ENCODE measurements around the gene VRK3. TPM values are rescaled to one million over a fixed set of nuclear protein-coding genes. Genes with fewer than 3 reads are reported as not detected.

Gene VRK3
- total RNA-seq, 1 donor, result 28.5 TPM

- no peak overlapping the region for H3K4me3 ChIP-seq (ENCODE audit: low read depth, low read length)
- no peak for TF ChIP-seq CTCF (IDR thresholded peaks at IDR 0.05; ENCODE audit: insufficient read depth, low read depth, low read length)
- DNase-seq (ENCODE audit: low read depth), result no peak
Observed at GRCh38 chr19:49940482-49940791, 84.7 kb downstream of the VRK3 start.

- no peak for DNase-seq (ENCODE audit: low read depth)
- no peak overlapping the region for H3K4me3 ChIP-seq (ENCODE audit: low read depth, low read length)
- peak; percentile 14 for TF ChIP-seq CTCF (IDR thresholded peaks at IDR 0.05; ENCODE audit: insufficient read depth, low read depth, low read length)
Observed at GRCh38 chr19:49939721-49940481, 85.3 kb downstream of the VRK3 start.

- DNase-seq (ENCODE audit: low read depth), result no peak
- TF ChIP-seq CTCF (IDR thresholded peaks at IDR 0.05; ENCODE audit: insufficient read depth, low read depth, low read length), result no peak
- H3K4me3 ChIP-seq (ENCODE audit: low read depth, low read length), result no peak overlapping the region
Observed at GRCh38 chr19:49938662-49939061, 86.5 kb downstream of the VRK3 start.

GRCh38 chr19:49937750-49938381 lies 87.3 kb downstream of the VRK3 start:
- DNase-seq (ENCODE audit: low read depth), result peak; percentile 66
- peak; percentile 96 for TF ChIP-seq CTCF (IDR thresholded peaks at IDR 0.05; ENCODE audit: insufficient read depth, low read depth, low read length)
- peak overlapping the region; percentile 48 for H3K4me3 ChIP-seq (ENCODE audit: low read depth, low read length)

- no peak overlapping the region for H3K4me3 ChIP-seq (ENCODE audit: low read depth, low read length)
- no peak for TF ChIP-seq CTCF (IDR thresholded peaks at IDR 0.05; ENCODE audit: insufficient read depth, low read depth, low read length)
- no peak for DNase-seq (ENCODE audit: low read depth)
Observed at GRCh38 chr19:49936549-49936948, 88.6 kb downstream of the VRK3 start.

- H3K4me3 ChIP-seq (ENCODE audit: low read depth, low read length), result no peak overlapping the region
- no peak for TF ChIP-seq CTCF (IDR thresholded peaks at IDR 0.05; ENCODE audit: insufficient read depth, low read depth, low read length)
- no peak for DNase-seq (ENCODE audit: low read depth)
Observed at GRCh38 chr19:49933643-49934042, 91.5 kb downstream of the VRK3 start.
